Parietal lobe (tissue), 1 donor: Measurements from ENCODE around the gene CCDC14. TPM values are rescaled to one million over a fixed set of nuclear protein-coding genes. Genes with fewer than 3 reads are reported as not detected.

Experiments used
- total RNA-seq: library from RNA; depleted of rRNA; stranded (reverse); fragments of >200 nt; gene quantifications from one replicate; pipeline ENCODE4 v1.2.3, GENCODE V29; 2014

CCDC14 gene
- 203 TPM for total RNA-seq

GRCh38 chr3:123960781-123961507 lies at the start of gene CCDC14:
CCDC14 (minus strand) TSS chr3:123961229; CDS start chr3:123961173, 56 bp downstream.

GRCh38 chr3:123991730-123992588 lies 30.9 kb upstream of the CCDC14 start, which contains the start of gene ROPN1:
ROPN1 (minus strand) TSS chr3:123992124; CDS start chr3:123980481, 11,643 bp downstream.

GRCh38 chr3:123884203-123884831 lies 76.7 kb downstream of the CCDC14 start, which contains the start of gene MYLK:
MYLK (minus strand) TSS chr3:123884332; CDS start chr3:123793841, 90,491 bp downstream.

Other genes starting within 250 kb of the CCDC14 start
- 5.3 TPM for gene MYLK, start 76.9 kb downstream of the CCDC14 start, total RNA-seq
- gene ROPN1, start 30.9 kb upstream of the CCDC14 start, total RNA-seq, result not detected
- 398 TPM for gene KALRN, start 72.1 kb upstream of the CCDC14 start, total RNA-seq